Left lung (tissue), 10 donors: ENCODE measurements around the gene ITGB4. TPM values are rescaled to one million over a fixed set of nuclear protein-coding genes. Genes with fewer than 3 reads are reported as not detected.

Source experiments
- ATAC-seq: fragments of 200-7000 bp; cut with Tn5 transposase; one replicate; pipeline ENCODE4 v1.9.1; 2020; ENCODE audit warnings: moderate library complexity
- DNase-seq, 4 donors: peaks; one replicate each; pipeline ENCODE4 v3.0.0-alpha.2; 2013 to 2020
- H3K27ac ChIP-seq, 2 donors: fragments of 200-600 bp; sonication (generic) in 1 of 2; one replicate each; pipeline versions ENCODE4 v1.5.0 to v1.8.0; 2020 to 2021
- H3K27me3 ChIP-seq, 2 donors: fragments of 200-600 bp; sonication (generic) in 1 of 2; one replicate each; pipeline versions ENCODE4 v1.5.0 to v1.8.0; 2020 to 2021
- H3K36me3 ChIP-seq, 2 donors: fragments of 200-600 bp; sonication (generic) in 1 of 2; one replicate each; pipeline versions ENCODE4 v1.5.0 to v1.8.0; 2020 to 2021
- H3K4me1 ChIP-seq, 2 donors: fragments of 200-600 bp; one replicate each; pipeline ENCODE4 v1.8.0; 2021
- H3K4me3 ChIP-seq, 2 donors: fragments of 200-600 bp; sonication (generic) in 1 of 2; one replicate each; pipeline versions ENCODE4 v1.5.0 to v1.8.0; 2020 to 2021; ENCODE audit warnings: mild to moderate bottlenecking in 1 of 2
- H3K9me3 ChIP-seq, 2 donors: fragments of 200-600 bp; sonication (generic) in 1 of 2; one replicate each; pipeline versions ENCODE4 v1.5.0 to v1.8.0; 2020 to 2021
- intact Hi-C, 2 donors: fragments of 100-400 bp; cut with DNase I; formaldehyde crosslinking; loops; one replicate each; pipeline versions ENCODE4 v1.11.2 to v1.14.2; 2022
- polyA plus RNA-seq, 6 donors: library from polyadenylated mRNA; unstranded; fragments of 120-200 nt; gene quantifications; one replicate each; pipeline ENCODE4 v1.2.1, GENCODE V29; 2013; ENCODE audit not compliant: insufficient read length in 6 of 6
- total RNA-seq, 2 donors: library from RNA; stranded (reverse); fragmentation: NEBNext Ultra II Directional; extraction: Animal tissue kit (Norgen Biotek cat#: 25700); gene quantifications; one replicate each; pipeline ENCODE4 v1.2.1, GENCODE V29; 2021
- TF ChIP-seq, protein P1 (sequence below), 2 donors: fragments of 200-600 bp; sonication (generic) in 1 of 2; IDR thresholded peaks; one replicate each; pipeline versions ENCODE4 v1.5.0 to v1.8.0; 2021; ENCODE audit warnings: antibody characterized with exemption in 2 of 2
- donor health status: DM: no; HTN: yes; CAD: no.
- donor health status: DM: no; HTN: no; CAD: no.

ITGB4 gene
- total and polyA plus RNA-seq, 8 donors: 4.6 to 54.8 (median 9.5) TPM

DNA sequence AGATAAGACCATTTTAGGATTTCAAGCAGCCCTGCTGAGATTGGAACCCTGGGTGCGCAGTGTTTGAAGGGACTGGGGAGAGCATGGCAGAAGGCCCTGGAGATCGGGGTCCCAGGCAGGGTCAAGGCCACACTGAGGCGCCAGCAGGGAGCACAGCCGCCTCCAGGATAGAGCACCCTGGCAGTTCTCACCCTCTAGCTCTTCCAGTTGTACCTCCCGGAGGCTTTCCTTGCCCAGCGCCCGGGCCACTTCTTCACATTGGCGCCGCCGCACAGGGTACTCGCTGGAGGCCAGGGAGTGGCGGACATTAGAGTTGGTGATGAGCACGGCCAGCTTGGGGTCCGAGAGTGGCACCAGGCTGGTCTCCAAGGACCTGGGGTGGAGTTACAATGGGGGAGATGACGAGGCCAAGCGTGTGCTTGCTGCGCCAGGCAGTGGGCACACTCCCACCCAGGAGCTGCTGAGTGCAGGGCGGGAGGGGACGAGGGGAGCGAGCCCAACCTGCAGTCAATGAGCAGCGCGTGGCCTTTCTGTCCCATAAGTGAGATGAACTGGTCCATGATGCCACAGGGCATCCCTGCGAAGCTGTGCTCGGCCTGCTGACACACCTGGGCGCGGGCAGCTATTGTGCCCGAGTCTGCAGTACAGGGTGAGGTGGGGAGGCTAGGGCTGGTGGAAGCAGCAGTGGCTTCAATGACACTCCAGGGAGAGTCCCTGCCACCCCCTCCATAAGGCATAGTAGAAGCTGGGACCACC is 41.4 kb downstream of the ITGB4 start:
- H3K27me3 ChIP-seq: no peaks in the 10 kb centered on the region
- peaks cover 0 to 17% of the 10 kb centered on the region in 2 donors for H3K36me3 ChIP-seq
- H3K9me3 ChIP-seq: no peaks in the 10 kb centered on the region
- TF ChIP-seq, protein P1, sequence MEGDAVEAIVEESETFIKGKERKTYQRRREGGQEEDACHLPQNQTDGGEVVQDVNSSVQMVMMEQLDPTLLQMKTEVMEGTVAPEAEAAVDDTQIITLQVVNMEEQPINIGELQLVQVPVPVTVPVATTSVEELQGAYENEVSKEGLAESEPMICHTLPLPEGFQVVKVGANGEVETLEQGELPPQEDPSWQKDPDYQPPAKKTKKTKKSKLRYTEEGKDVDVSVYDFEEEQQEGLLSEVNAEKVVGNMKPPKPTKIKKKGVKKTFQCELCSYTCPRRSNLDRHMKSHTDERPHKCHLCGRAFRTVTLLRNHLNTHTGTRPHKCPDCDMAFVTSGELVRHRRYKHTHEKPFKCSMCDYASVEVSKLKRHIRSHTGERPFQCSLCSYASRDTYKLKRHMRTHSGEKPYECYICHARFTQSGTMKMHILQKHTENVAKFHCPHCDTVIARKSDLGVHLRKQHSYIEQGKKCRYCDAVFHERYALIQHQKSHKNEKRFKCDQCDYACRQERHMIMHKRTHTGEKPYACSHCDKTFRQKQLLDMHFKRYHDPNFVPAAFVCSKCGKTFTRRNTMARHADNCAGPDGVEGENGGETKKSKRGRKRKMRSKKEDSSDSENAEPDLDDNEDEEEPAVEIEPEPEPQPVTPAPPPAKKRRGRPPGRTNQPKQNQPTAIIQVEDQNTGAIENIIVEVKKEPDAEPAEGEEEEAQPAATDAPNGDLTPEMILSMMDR (IDR thresholded peaks at IDR 0.05): no peak
- H3K4me3 ChIP-seq: no peak overlapping the region
- H3K4me1 ChIP-seq: peaks cover 9 to 28% of the 10 kb centered on the region in 2 donors
- intact Hi-C loops: no loop called here
- ATAC-seq: no peak
- peak in 1 of 4 donors; percentile 69 for DNase-seq
- H3K27ac ChIP-seq: no peak overlapping the region

DNA sequence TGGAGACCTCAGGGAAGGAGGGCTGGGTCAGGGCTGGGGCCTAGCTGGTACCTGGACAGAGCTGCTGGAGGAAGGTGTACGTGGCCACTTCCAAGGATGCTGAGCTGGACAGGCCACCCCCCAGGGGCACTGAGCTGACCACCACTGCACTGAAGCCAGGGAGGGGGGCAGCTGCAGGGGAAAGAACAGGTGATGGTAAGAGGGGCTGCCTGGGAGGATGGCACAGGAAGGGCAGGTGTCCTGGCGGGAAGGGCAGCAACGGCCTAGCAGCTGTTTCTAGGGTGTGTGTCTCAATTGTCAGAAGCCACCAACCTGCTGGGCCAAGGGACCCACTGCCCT is 42.0 kb downstream of the ITGB4 start:
- peaks cover 0 to 11% of the 10 kb centered on the region in 2 donors for H3K36me3 ChIP-seq
- ATAC-seq: no peak
- no peaks in the 10 kb centered on the region for H3K27me3 ChIP-seq
- peak in 1 of 4 donors; percentile 44 for DNase-seq
- H3K27ac ChIP-seq: no peak overlapping the region
- peaks cover 9 to 28% of the 10 kb centered on the region in 2 donors for H3K4me1 ChIP-seq
- no peak overlapping the region for H3K4me3 ChIP-seq
- intact Hi-C loops: no loop called here
- TF ChIP-seq, protein P1 (IDR thresholded peaks at IDR 0.05): no peak
- no peaks in the 10 kb centered on the region for H3K9me3 ChIP-seq

DNA sequence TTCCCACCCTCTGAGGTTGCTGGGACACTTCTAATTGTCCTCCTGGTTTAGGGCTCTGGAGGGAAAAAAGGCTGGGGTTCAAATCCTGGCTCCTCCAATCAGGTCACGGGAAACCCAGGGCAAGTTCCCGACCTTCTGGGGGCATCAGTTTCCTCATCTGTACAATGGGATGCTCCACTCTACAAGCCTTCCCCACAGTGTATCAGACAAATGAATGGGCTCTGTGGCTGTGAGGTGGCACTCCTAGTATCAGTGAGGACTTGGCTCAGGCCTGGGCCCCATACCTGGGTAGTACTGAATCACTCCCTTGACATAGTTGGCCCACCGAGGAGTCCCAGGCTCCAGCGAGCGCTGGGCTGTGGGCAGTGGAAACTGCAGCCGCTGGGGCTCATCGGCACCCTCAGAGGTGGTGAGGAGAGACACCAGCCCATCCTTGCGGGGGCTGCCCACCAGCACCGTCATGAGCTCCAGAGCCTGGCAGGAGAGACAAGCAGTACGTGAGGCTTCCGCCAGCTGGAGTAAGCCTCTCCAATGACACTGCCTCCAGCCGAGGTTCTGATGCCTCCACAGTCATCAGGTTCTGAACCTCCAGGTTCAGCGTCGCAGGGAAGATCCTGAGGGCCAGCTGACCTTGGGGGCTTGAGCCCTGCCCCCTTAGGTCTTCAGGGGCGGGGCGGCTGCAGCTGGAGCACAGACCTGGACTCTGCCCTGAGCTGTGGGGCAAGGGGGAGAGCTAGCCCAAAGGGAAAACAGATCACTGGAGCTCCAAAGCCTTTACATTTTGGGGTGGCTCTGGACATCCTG is 42.6 kb downstream of the ITGB4 start:
- peak in 1 of 4 donors; percentile 66 for DNase-seq
- H3K36me3 ChIP-seq: peaks cover 0 to 5% of the 10 kb centered on the region in 2 donors
- H3K27ac ChIP-seq: peak overlapping the region; percentile 85 to 93
- no peak for ATAC-seq
- H3K27me3 ChIP-seq: no peaks in the 10 kb centered on the region
- intact Hi-C loops: no loop called here
- H3K4me1 ChIP-seq: peaks cover 9 to 28% of the 10 kb centered on the region in 2 donors
- H3K4me3 ChIP-seq: peak overlapping the region; percentile 84 to 91
- TF ChIP-seq, protein P1 (IDR thresholded peaks at IDR 0.05): no peak
- H3K9me3 ChIP-seq: no peaks in the 10 kb centered on the region

DNA sequence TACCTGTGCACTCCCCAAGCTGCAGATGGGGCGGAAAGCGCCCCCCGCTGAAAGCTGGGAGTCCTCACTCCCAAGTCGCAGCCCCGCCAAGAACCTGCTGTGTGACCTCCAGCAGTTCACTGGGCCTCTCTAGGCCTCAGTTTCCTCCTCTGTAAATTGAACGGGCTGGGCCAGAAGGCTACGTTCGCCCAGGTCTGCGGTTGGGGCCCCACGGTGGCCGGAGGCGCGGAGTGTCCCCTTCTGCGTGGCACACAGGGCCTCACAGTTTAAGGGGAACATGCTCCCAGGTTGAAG is 43.1 kb downstream of the ITGB4 start:
- H3K27ac ChIP-seq: peak overlapping the region; percentile 85 to 93
- TF ChIP-seq, protein P1 (IDR thresholded peaks at IDR 0.05): peak in 1 of 2 donors; percentile 72
- no peak for ATAC-seq

More for the DNA sequence above, 43.1 kb downstream of the ITGB4 start:
- Histone ChIP-seq H3K4me1 (peaks cover 9 to 29% of the 10 kb centered on the region in 2 donors), H3K9me3 (no peaks in the 10 kb centered on the region), H3K36me3 (peaks cover 0 to 3% of the 10 kb centered on the region in 2 donors), H3K27me3 (no peaks in the 10 kb centered on the region), H3K4me3 (peak overlapping the region; percentile 84 to 91)
- intact Hi-C loops: no loop called here
- DNase-seq: no peak
